GM12801 (cell line): ENCODE data around the gene SORCS1.

Experiments
- TF ChIP-seq, protein P1 (sequence below): IDR thresholded peaks from one replicate; pipeline ENCODE4 v1.5.1; 2011; ENCODE audit warnings: control low read depth; ENCODE audit not compliant: insufficient read length; ENCODE audit errors: extremely low read depth

Gene SORCS1

DNA sequence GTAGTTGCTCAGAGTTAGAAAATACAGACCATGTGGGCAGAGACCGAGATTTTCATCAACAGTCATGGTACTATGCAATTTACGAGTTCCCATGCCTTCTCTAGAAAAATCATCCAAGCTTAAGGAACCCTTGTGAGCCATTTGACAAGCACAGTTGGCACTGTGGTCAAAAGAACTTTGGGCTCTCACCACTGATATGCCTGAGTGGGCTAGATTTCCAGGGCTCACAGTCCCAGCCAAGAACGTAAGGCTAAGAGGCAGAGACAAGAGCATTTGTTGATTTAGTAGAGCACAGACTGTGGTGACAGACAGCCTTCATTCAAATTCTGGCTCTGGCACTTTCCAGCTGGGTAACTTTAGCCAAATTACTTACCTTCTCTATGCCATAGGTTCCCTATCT, 407.0 kb downstream of the SORCS1 start:
- TF ChIP-seq, protein P1, sequence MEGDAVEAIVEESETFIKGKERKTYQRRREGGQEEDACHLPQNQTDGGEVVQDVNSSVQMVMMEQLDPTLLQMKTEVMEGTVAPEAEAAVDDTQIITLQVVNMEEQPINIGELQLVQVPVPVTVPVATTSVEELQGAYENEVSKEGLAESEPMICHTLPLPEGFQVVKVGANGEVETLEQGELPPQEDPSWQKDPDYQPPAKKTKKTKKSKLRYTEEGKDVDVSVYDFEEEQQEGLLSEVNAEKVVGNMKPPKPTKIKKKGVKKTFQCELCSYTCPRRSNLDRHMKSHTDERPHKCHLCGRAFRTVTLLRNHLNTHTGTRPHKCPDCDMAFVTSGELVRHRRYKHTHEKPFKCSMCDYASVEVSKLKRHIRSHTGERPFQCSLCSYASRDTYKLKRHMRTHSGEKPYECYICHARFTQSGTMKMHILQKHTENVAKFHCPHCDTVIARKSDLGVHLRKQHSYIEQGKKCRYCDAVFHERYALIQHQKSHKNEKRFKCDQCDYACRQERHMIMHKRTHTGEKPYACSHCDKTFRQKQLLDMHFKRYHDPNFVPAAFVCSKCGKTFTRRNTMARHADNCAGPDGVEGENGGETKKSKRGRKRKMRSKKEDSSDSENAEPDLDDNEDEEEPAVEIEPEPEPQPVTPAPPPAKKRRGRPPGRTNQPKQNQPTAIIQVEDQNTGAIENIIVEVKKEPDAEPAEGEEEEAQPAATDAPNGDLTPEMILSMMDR: no peak

DNA sequence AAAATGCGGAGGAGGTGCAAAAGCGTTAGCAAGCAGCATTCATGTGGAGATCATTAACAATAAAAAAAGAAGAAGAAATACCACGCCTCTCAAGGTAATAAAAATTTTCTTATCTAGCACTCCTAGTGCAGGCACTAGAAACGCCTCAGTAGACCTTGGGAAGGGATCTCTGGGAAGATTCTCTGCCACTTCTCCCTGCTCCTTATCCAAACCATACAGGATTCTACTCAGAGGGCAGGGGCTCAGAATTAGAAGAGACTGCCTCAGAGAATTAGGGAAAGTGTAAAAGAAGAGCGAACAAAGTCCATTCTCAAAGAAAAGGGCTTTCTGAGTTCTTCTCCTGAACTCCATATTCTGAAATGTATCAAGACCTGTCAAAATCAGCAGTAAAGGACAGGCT, 413.4 kb downstream of the SORCS1 start:
- TF ChIP-seq, protein P1: no peak

DNA sequence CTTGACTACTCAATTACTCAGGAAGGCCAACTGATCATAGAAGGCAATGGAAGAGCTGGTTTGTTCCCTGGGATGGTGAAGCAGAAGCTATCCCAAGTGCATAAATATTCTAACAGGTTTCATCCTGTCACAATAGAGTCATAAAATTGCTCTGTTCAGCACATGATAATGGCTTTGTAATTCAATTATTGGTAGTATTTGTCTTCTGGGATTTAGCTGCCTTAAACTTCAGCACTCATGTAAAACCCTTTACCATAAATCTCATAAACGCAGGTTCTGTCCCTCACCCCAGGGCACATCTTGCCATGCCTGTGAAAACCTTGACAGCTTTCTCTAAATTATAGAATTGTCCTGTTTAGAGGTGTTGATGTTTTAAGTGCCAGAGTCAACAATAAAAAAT, 417.6 kb downstream of the SORCS1 start:
- TF ChIP-seq, protein P1: no peak

DNA sequence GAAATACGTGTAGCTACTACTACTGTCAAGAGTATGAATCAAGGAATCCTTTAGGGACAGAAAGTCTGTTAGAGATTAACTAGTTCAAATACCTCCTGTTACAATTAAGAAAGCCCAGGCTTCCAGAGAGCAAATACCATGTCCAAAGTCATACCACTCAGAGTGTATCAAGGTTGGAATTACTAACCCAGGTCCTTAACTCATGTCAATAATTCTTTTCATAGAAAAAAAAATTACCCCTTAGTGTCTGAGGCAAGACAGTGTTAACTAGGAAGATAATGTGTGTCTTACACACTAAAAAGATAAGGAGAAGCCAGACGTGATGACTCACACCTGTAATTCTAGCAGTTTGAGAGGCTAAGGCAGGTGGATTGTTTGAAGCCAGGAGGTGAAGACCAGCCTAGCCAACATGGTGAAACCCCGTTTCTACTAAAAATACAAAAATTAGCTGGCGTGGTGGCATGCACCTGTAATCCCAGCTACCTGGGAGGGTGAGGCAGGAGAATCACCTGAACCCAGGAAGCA, 423.4 kb downstream of the SORCS1 start:
- TF ChIP-seq, protein P1: no peak

DNA sequence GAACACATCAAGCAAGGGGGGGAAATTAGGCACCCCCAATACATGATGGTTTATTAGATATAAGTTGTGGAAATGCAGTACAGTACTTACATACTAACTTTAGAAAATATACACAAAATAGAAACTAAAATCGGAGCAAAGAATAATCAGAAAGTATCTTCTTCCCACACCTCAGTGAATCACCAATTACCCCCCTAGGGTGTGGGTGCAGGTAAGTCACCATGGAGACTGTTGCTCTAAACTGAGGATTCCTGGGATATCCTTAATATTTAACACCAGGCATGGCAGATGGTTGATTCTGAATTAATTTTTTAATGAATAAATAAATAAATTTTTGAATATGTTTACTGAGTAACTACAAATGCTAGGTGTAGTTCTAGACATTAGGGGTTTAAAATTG, 424.4 kb downstream of the SORCS1 start:
- TF ChIP-seq, protein P1: no peak

DNA sequence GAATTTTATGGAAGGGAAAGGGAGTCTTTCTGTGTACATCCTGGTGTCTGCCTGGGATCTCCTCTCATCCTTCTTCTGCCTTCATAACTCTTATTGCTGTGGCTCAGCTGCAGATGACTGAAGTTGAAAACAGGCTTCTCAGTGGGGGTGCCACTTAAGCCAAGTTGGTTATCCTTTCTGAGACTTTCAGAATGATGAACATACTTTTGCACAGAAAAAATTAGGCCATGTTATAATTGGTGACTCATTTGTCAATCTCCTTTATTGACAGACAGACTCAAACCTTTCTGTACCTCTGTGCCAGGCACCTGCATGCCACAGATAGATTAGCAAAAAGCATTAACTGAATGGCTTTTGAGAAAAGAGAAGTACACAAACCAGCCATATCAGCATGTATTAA, 430.3 kb downstream of the SORCS1 start:
- TF ChIP-seq, protein P1: no peak

DNA sequence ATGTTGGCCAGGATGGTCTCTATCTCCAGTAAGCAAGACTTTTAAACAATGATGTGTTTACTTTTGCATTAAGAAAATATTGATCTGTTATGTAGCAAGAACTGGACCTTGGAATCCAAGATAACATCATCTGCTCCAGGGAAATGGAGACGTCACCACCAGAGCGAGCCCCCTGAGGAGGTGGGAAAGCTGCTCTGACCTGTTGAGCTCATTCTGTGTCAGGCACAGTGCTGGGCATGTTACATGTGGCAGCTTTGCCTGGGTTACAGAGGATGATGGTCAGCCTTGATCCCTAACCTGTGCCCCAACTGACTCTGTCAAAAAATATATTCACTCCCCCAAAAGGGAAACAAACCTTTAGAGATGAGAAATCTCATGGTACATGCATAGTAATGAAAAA, 436.3 kb downstream of the SORCS1 start:
- TF ChIP-seq, protein P1: no peak

DNA sequence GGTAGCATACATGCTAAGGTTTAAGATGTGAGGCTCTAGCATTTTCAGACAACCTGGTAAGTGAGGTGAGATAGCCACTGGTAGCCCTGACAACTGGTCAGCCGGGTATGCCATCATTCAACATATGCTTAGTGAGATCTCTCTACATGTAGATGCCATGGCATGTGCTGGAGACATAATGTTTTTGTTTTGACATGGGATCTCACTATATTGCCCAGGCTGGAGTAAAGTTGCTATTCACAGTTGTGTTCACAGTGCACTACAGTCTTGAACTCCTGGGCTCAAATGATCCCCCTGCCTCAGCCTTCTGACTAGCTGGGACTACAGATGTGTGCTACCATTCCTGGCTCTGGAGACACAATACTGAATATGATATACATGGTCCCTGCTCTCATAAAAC, 437.3 kb downstream of the SORCS1 start:
- TF ChIP-seq, protein P1: no peak
